GM12801 (cell line): ENCODE results near the gene DAB2IP.

ENCODE experiments used
- CTCF ChIP-seq: IDR thresholded peaks from one replicate; pipeline ENCODE4 v1.5.1; 2011; ENCODE audit warnings: control low read depth; ENCODE audit not compliant: insufficient read length; ENCODE audit errors: extremely low read depth

The DAB2IP gene

GRCh38 chr9:121807823-121808278 lies 156.4 kb downstream of the DAB2IP start:
- TF ChIP-seq CTCF, result no peak

GRCh38 chr9:121808781-121809180 lies 157.3 kb downstream of the DAB2IP start:
- no peak for TF ChIP-seq CTCF

- TF ChIP-seq CTCF, result no peak
Observed at GRCh38 chr9:121809356-121810050, 158.1 kb downstream of the DAB2IP start.

GRCh38 chr9:121810489-121810888 lies 159.1 kb downstream of the DAB2IP start:
- TF ChIP-seq CTCF, result no peak

GRCh38 chr9:121811140-121811539 lies 159.7 kb downstream of the DAB2IP start:
- TF ChIP-seq CTCF, result no peak

- no peak for TF ChIP-seq CTCF
Observed at GRCh38 chr9:121811751-121812150, 160.3 kb downstream of the DAB2IP start.

- no peak for TF ChIP-seq CTCF
Observed at GRCh38 chr9:121812159-121812735, 160.8 kb downstream of the DAB2IP start.
